Subcutaneous adipose tissue (tissue), 4 donors: ENCODE data around the gene AADAC. TPM values are rescaled to one million over a fixed set of nuclear protein-coding genes. Genes with fewer than 3 reads are reported as not detected.

Experiments
- total RNA-seq, 4 donors: library from RNA; depleted of rRNA; stranded (reverse); fragments of >200 nt; gene quantifications; one replicate each; pipeline ENCODE4 v1.1.0, GENCODE V29; 2016
- TF ChIP-seq, protein P1 (sequence below): fragments of 450-650 bp; IDR thresholded peaks from one replicate; pipeline ENCODE4 v1.5.1; 2016; ENCODE audit warnings: low read depth, mild to moderate bottlenecking, control low read depth, antibody characterized with exemption, moderate library complexity

The AADAC gene
- total RNA-seq, 4 donors from 2014 or later, result 5.3 to 6.0 TPM; not detected in 2

GRCh38 chr3:151774235-151774634 is 39.7 kb upstream of the AADAC start:
- TF ChIP-seq, protein P1, sequence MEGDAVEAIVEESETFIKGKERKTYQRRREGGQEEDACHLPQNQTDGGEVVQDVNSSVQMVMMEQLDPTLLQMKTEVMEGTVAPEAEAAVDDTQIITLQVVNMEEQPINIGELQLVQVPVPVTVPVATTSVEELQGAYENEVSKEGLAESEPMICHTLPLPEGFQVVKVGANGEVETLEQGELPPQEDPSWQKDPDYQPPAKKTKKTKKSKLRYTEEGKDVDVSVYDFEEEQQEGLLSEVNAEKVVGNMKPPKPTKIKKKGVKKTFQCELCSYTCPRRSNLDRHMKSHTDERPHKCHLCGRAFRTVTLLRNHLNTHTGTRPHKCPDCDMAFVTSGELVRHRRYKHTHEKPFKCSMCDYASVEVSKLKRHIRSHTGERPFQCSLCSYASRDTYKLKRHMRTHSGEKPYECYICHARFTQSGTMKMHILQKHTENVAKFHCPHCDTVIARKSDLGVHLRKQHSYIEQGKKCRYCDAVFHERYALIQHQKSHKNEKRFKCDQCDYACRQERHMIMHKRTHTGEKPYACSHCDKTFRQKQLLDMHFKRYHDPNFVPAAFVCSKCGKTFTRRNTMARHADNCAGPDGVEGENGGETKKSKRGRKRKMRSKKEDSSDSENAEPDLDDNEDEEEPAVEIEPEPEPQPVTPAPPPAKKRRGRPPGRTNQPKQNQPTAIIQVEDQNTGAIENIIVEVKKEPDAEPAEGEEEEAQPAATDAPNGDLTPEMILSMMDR, result no peak

GRCh38 chr3:151774910-151775309 is 39.0 kb upstream of the AADAC start:
- TF ChIP-seq, protein P1, result no peak

DNA sequence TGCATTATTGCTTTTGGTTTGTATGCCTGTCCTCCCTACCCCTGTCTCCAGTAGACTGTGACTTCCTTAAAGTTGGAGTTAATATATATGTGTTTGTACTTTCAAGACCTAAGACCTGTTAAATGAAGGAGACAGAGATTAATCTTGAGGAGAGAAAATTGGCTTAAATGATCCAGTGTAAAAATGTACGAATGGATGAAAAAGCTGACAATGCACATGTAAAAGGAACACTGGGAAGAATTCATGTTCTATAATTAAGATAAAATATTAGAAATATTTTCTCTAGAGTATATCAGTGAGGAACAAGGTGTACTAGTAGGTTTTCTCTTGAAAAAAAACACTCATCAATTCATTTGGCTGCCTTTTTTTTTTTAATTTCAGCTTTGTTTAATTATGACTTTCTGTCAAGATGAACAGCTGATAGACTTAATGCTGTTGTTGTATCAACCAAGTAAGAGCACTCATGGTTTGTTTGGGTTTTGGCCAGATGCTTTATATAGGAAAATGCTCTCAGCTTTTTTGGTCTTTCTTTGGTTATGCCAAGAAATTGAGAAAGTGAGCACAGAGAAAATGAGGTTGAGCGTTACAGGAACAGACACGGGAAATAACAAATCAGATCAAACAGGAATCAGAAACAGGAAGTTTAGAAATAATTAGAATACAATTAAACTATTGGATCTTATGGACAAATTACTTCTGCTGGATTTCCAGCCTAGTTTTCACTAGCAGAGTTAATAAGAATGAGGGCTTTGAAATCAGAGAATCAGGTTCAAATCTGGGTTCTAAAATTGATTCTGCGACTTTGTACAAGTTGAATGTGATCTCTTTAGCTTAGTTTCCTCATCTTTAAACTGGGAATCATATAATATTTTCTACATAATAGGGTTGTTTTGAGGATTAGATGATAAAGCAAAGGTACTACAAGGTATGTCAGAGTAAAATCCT is 38.3 kb upstream of the AADAC start:
- TF ChIP-seq, protein P1, result no peak

DNA sequence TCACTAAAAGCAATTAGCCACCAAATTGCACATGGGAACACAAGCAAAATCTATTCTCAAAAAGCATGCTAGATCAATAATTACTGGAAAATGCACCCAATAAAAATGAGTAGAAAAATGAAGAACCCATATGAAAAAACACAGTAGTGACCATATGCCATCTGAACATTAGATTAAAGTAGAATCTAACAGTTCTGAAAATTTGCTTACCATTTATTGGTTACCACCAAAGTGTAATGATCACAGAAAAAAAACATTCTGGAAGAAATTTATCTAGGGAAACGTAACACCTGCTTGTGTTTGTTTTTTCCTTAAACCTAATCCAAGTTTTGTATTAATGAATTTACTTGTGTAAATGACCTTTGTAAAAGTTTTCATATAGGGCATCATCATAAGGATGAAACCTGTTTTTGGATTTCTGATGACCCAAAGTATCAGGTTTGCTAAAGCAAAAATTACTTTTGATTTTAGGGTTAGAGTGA is 37.6 kb upstream of the AADAC start:
- TF ChIP-seq, protein P1, result no peak

DNA sequence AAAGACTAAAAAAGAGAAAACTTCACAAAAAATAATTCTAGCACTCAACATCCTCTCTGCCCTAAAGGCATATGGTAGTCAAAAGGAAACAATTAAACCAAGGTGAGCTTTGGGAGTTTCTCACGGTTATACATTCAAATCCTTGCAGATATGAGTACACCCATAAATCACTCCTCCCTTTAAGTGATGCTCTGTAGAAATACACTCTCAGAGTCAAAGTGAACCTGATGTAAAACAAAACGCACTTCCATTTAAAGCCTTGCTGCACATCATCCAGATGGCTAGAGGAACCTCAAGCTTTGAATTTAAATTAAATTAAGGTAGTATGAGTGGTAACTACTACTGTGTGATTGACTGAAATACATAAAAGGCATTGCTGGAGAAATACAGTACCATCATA is 36.0 kb upstream of the AADAC start:
- TF ChIP-seq, protein P1, result no peak

DNA sequence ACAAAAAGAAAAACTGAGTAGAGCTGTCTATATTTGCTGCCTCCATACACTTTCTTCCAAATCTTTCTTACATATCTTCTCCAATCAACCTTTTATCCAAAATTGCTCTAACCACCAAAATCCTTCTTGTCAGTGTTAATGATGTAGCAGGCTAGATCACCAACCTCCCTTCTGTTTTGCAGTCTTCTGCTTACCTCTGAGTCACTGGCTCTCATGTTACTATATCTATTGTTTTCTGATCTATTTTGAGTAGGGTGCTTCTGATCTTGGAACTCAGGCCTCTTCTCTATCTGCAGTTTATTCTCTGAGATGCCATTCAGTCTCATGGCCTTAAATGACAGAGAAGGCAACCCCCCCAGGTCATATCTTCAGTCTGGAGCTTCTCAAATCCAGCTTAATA is 26.3 kb upstream of the AADAC start:
- TF ChIP-seq, protein P1, result no peak

GRCh38 chr3:151788401-151788800 is 25.5 kb upstream of the AADAC start:
- TF ChIP-seq, protein P1, result no peak
